ENCODE measurements around the gene ZBTB46. TPM values are rescaled to one million over a fixed set of nuclear protein-coding genes. Genes with fewer than 3 reads are reported as not detected.
A peak's percentile ranks its signal among the peaks of the same experiment; 100 is the strongest.
"Not testable (repeated sequence)": the region's sequence is repeated elsewhere in the genome, so short reads cannot be mapped to it uniquely, and the experiment has no call there.

Gene ZBTB46
- polyA plus RNA-seq, 12 donors: 9.7 to 23.8 (median 15.9) TPM; not detected in 1

GRCh38 chr20:63791497-63792156, 39.4 kb downstream of the ZBTB46 start:
- no peak for DNase-seq

GRCh38 chr20:63790572-63791168, 40.4 kb downstream of the ZBTB46 start:
- no peak for DNase-seq

GRCh38 chr20:63789836-63790571, 41.1 kb downstream of the ZBTB46 start:
- no peak for DNase-seq

- DNase-seq: no peak
Measured at GRCh38 chr20:63787749-63788148, 43.3 kb downstream of the ZBTB46 start.

- no peak for DNase-seq
Measured at GRCh38 chr20:63787302-63787701, 43.8 kb downstream of the ZBTB46 start.

- no peak for DNase-seq
Measured at GRCh38 chr20:63785691-63786131, 45.4 kb downstream of the ZBTB46 start.

- no peak for DNase-seq
Measured at GRCh38 chr20:63783970-63784369, 47.1 kb downstream of the ZBTB46 start.

- no peak for DNase-seq
Measured at GRCh38 chr20:63782521-63782971, 48.5 kb downstream of the ZBTB46 start.

GRCh38 chr20:63782051-63782471, 49.0 kb downstream of the ZBTB46 start:
- DNase-seq: no peak

- DNase-seq: no peak
Measured at GRCh38 chr20:63781181-63781580, 49.9 kb downstream of the ZBTB46 start.

- no peak for DNase-seq
Measured at GRCh38 chr20:63778857-63779256, 52.2 kb downstream of the ZBTB46 start.

GRCh38 chr20:63778034-63778752, 52.9 kb downstream of the ZBTB46 start:
- no peak for DNase-seq

GRCh38 chr20:63777614-63778013, 53.5 kb downstream of the ZBTB46 start:
- no peak for DNase-seq

- DNase-seq: not testable (repeated sequence)
Measured at GRCh38 chr20:63776875-63777274, 54.2 kb downstream of the ZBTB46 start.

GRCh38 chr20:63775096-63775978, 55.7 kb downstream of the ZBTB46 start:
- DNase-seq: peak; percentile 66

GRCh38 chr20:63774306-63774705, 56.8 kb downstream of the ZBTB46 start:
- DNase-seq: no peak

- DNase-seq: no peak
Measured at GRCh38 chr20:63773571-63774241, 57.4 kb downstream of the ZBTB46 start.

- DNase-seq: no peak
Measured at GRCh38 chr20:63772781-63773518, 58.1 kb downstream of the ZBTB46 start.

- no peak for DNase-seq
Measured at GRCh38 chr20:63771046-63771707, 59.9 kb downstream of the ZBTB46 start.
